GM12878 (cell line): Measurements from ENCODE around the gene CAMK4. TPM values are rescaled to one million over a fixed set of nuclear protein-coding genes. Genes with fewer than 3 reads are reported as not detected.

Experiments used
- ATAC-seq: fragments of 200-7000 bp; cut with Tn5 transposase; 3 replicates; pipeline ENCODE4 v1.9.1; 2020; ENCODE audit warnings: mild to moderate bottlenecking, moderate library complexity
- BruUV-seq: library from RNA; stranded (reverse); fragments of 400-500 nt; replicated peaks from 2 replicates; lab custom pipeline; 2021; lab: Mats Ljungman, UMichigan
- CTCF ChIA-PET: fragments of 300-600 bp; sonication (Branson Sonifier 250); formaldehyde crosslinking; extraction: SDS; loops from one replicate; lab custom pipeline; 2021; ENCODE audit warnings: inconsistent platforms; lab: Yijun Ruan, JAX
- POLR2A ChIA-PET: fragments of 350-600 bp; formaldehyde crosslinking; extraction: SDS; loops from one replicate; lab custom pipeline; 2021; ENCODE audit warnings: inconsistent platforms; lab: Charles Lee
- RAD21 ChIA-PET: fragments of 300-600 bp; sonication (Branson Sonifier 250); formaldehyde crosslinking; loops from one replicate; lab custom pipeline; 2023; ENCODE audit warnings: antibody characterized with exemption; ENCODE audit not compliant: unreplicated experiment; lab: Charles Lee
- SMC1A ChIA-PET: fragments of 300-600 bp; sonication (Branson Sonifier 250); formaldehyde crosslinking; loops from one replicate; lab custom pipeline; 2023; ENCODE audit not compliant: unreplicated experiment, uncharacterized antibody; lab: Charles Lee
- DNase-seq: peaks from one replicate; pipeline ENCODE4 v3.0.0-alpha.2; 2011; ENCODE audit warnings: low read depth, low spot score
- FAIRE-seq: peaks from 3 replicates; lab custom pipeline; 2011; peaks lifted over from hg19 to GRCh38; lab: Jason Lieb, UNC
- H2AFZ ChIP-seq: 2 replicates; pipeline ENCODE4 v1.6.0; 2011; ENCODE audit warnings: low read depth, low read length, control low read depth; ENCODE audit not compliant: control insufficient read depth
- H3K27ac ChIP-seq: 2 replicates; pipeline ENCODE4 v1.5.1; 2011; ENCODE audit warnings: control low read depth; ENCODE audit not compliant: control insufficient read depth, insufficient read depth
- H3K27me3 ChIP-seq, 2 experiments: replicated peaks in 1 of 2; 2 replicates each; pipeline versions ENCODE4 v1.6.0 to v1.6.1; 2011; ENCODE audit warnings: low read length in 1 of 2; ENCODE audit not compliant: control insufficient read depth in 2 of 2, insufficient read depth in 2 of 2
- H3K36me3 ChIP-seq, 2 experiments: 2 replicates each; pipeline ENCODE4 v1.5.1; 2011; ENCODE audit warnings: low read length in 1 of 2; ENCODE audit not compliant: control insufficient read depth in 2 of 2, insufficient read depth in 2 of 2
- H3K4me1 ChIP-seq: 2 replicates; pipeline ENCODE4 v1.6.1; 2011; ENCODE audit warnings: mild to moderate bottlenecking, low read length, moderate library complexity, mixed read lengths; ENCODE audit not compliant: control insufficient read depth, insufficient read depth
- H3K4me2 ChIP-seq: 2 replicates; pipeline ENCODE4 v1.6.0; 2011; ENCODE audit warnings: control low read depth; ENCODE audit not compliant: control insufficient read depth, insufficient read depth
- H3K4me3 ChIP-seq: fragments of 200-600 bp; sonication (generic); 2 replicates; pipeline ENCODE4 v1.5.1; 2016
- H3K79me2 ChIP-seq: 2 replicates; pipeline ENCODE4 v1.6.0; 2011; ENCODE audit warnings: low read length; ENCODE audit not compliant: control insufficient read depth, insufficient read depth
- H3K9ac ChIP-seq: 2 replicates; pipeline ENCODE4 v1.8.0; 2011; ENCODE audit warnings: low read length, control low read depth, mixed read lengths; ENCODE audit not compliant: control insufficient read depth, insufficient read depth
- H3K9me3 ChIP-seq: replicated peaks from 3 replicates; pipeline ENCODE4 v1.5.1; 2011; ENCODE audit warnings: mild to moderate bottlenecking, low read length; ENCODE audit not compliant: control insufficient read depth, insufficient read depth
- H4K20me1 ChIP-seq: 2 replicates; pipeline ENCODE4 v1.6.0; 2011; ENCODE audit not compliant: control insufficient read depth, insufficient read depth
- BRCA1 ChIP-seq: IDR thresholded peaks from 2 replicates; pipeline ENCODE4 v1.6.1; 2011; ENCODE audit warnings: low read depth, low read length, improper control_type of control experiment
- CREM ChIP-seq: IDR thresholded peaks from 2 replicates; pipeline ENCODE4 v1.6.1; 2014; ENCODE audit warnings: antibody characterized with exemption, low read depth
- E2F4 ChIP-seq: IDR thresholded peaks from 2 replicates; pipeline ENCODE4 v1.6.1; 2012; ENCODE audit warnings: low read depth, low read length, improper control_type of control experiment
- E4F1 ChIP-seq: fragments of 450-650 bp; IDR thresholded peaks from 2 replicates; pipeline ENCODE4 v1.6.1; 2018; ENCODE audit warnings: borderline replicate concordance, mild to moderate bottlenecking; ENCODE audit not compliant: partially characterized antibody
- ETV6 ChIP-seq, 2 experiments: fragments of 450-650 bp in 1 of 2; IDR thresholded peaks in 1 of 2; conservative IDR thresholded peaks in 1 of 2; 2 replicates each; pipeline ENCODE4 v1.6.1; 2014; ENCODE audit warnings: antibody characterized with exemption in 1 of 2, borderline replicate concordance in 1 of 2, low read depth in 1 of 2, mild to moderate bottlenecking in 1 of 2, moderate library complexity in 1 of 2
- EZH2 ChIP-seq: IDR thresholded peaks from 2 replicates; pipeline ENCODE4 v1.6.1; 2012; ENCODE audit warnings: low read depth, mild to moderate bottlenecking, control low read depth, inconsistent platforms, low read length, borderline replicate concordance; ENCODE audit not compliant: control insufficient read depth
- KDM1A ChIP-seq: fragments of 200-600 bp; sonication (generic); IDR thresholded peaks from 2 replicates; pipeline ENCODE4 v1.6.1; 2016; ENCODE audit warnings: borderline replicate concordance
- NFIC ChIP-seq: IDR thresholded peaks from 2 replicates; pipeline ENCODE4 v1.6.1; 2012; ENCODE audit warnings: low read depth, mild to moderate bottlenecking, inconsistent platforms, low read length, moderate library complexity
- NFXL1 ChIP-seq: fragments of 450-650 bp; IDR thresholded peaks from 2 replicates; pipeline ENCODE4 v1.6.1; 2017; ENCODE audit warnings: antibody characterized with exemption, mild to moderate bottlenecking, borderline replicate concordance
- NFYB ChIP-seq: IDR thresholded peaks from 2 replicates; pipeline ENCODE4 v1.6.1; 2011; ENCODE audit warnings: low read depth, mild to moderate bottlenecking, low read length, improper control_type of control experiment, moderate library complexity; ENCODE audit not compliant: insufficient read depth
- NR2F1 ChIP-seq: fragments of 450-650 bp; conservative IDR thresholded peaks from 2 replicates; pipeline ENCODE4 v1.6.1; 2017; ENCODE audit warnings: mild to moderate bottlenecking
- POU2F2 ChIP-seq: IDR thresholded peaks from 3 replicates; pipeline ENCODE4 v1.6.1; 2011; ENCODE audit warnings: low read depth, mild to moderate bottlenecking, low read length, borderline replicate concordance
- RAD51 ChIP-seq: fragments of 450-650 bp; IDR thresholded peaks from 2 replicates; pipeline ENCODE4 v1.6.1; 2016; ENCODE audit warnings: moderate library complexity, mild to moderate bottlenecking, inconsistent platforms
- RCOR1 ChIP-seq: conservative IDR thresholded peaks from 2 replicates; pipeline ENCODE4 v1.6.1; 2012; ENCODE audit warnings: low read depth, low read length, improper control_type of control experiment
- REST ChIP-seq: IDR thresholded peaks from 2 replicates; pipeline ENCODE4 v1.6.1; 2012; ENCODE audit warnings: mild to moderate bottlenecking, low read depth, low read length
- USF1 ChIP-seq: IDR thresholded peaks from 2 replicates; pipeline ENCODE4 v1.6.1; 2011; ENCODE audit warnings: borderline replicate concordance, low read depth, mild to moderate bottlenecking, moderate library complexity, mixed read lengths, low read length; ENCODE audit not compliant: insufficient read depth; ENCODE audit errors: extremely low read length
- WGBS: methylation state at CpG from one replicate; pipeline ENCODE4 v1.1.6; 2016; ENCODE audit warnings: low lambda C conversion rate; ENCODE audit not compliant: insufficient replicate concordance, insufficient coverage; ENCODE audit errors: missing lambda C conversion rate; 5-methylcytosine and 5-hydroxymethylcytosine counted together
- in situ Hi-C: fragments of 300-500 bp; cut with MboI; formaldehyde crosslinking; loops from 9 replicates; pipeline ENCODE4 v1.14.3; 2018; ENCODE audit warnings: mixed read lengths
- intact Hi-C: fragments of 100-400 bp; cut with micrococcal nuclease; formaldehyde crosslinking; loops from one replicate; pipeline ENCODE4 v1.14.2; 2022; ENCODE audit not compliant: unreplicated experiment
- polyA plus RNA-seq, 11 experiments: library from polyadenylated mRNA; depleted of rRNA in 4 of 11; unstranded in 6 of 11; stranded (reverse) in 5 of 11; fragments of >200 nt; fragmentation: Nextera tagmentation in 4 of 11; fragmentation: Illumina TruSeq in 1 of 11; extraction: Ambion mirVana in 4 of 11; extraction: Trizol in 1 of 11; gene quantifications; 1 replicate in 1 of 11; 2 replicates in 10 of 11; pipeline versions ENCODE4 v1.2.1 to v1.2.3, GENCODE V29; 2011 to 2016; ENCODE audit warnings: inconsistent platforms in 2 of 11, missing spikeins in 2 of 11, low read depth in 1 of 11
- total RNA-seq, 4 experiments: library from RNA; depleted of rRNA in 3 of 4; stranded (reverse); fragments of >200 nt in 3 of 4; fragmentation: Illumina TruSeq in 1 of 4; extraction: Trizol in 1 of 4; gene quantifications; 2 replicates each; pipeline versions ENCODE4 v1.2.1 to v1.2.3, GENCODE V29; 2013 to 2021

Gene CAMK4
- total and polyA plus RNA-seq, 10 of the 15 experiments (the other 5 are each of a cell fraction or from before 2014, with no cell fraction given): 13.3 to 51.9 (median 35.3) TPM

GRCh38 chr5:111301264-111301663 is 77.1 kb downstream of the CAMK4 start:
- peaks cover 21% of the 10 kb centered on the region for H3K9me3 ChIP-seq
- no peak for ATAC-seq
- DNase-seq: no peak
- no peak for FAIRE-seq
- ChIA-PET SMC1A (no interaction called here), CTCF (no interaction called here), RAD21 (no interaction called here), POLR2A (no interaction called here)
- H2AFZ ChIP-seq: no peak overlapping the region
- no peaks in the 10 kb centered on the region for H3K4me1 ChIP-seq
- peaks cover 0 to 2% of the 10 kb centered on the region in 2 experiments; a peak in 2 of 4 replicates for H3K36me3 ChIP-seq
- intact Hi-C loops: no loop called here
- no peaks in the 10 kb centered on the region for H4K20me1 ChIP-seq
- no TSS peak for BruUV-seq
- no peak overlapping the region for H3K4me3 ChIP-seq
- no peak overlapping the region for H3K4me2 ChIP-seq
- H3K79me2 ChIP-seq: peaks cover 5% of the 10 kb centered on the region
- no peak overlapping the region for H3K9ac ChIP-seq
- no peaks in the 10 kb centered on the region for H3K27me3 ChIP-seq
- WGBS: 60% methylated on average over 1 of the region's 1 CpG
- H3K27ac ChIP-seq: no peak overlapping the region
- in situ Hi-C loops: no loop called here
- TF ChIP-seq RAD51 (no peak), E2F4 (no peak), REST (no peak), NR2F1 (no peak), ETV6 (conservative IDR thresholded peaks at IDR 0.05 in 1 of 2, IDR thresholded peaks at IDR 0.05 in 1 of 2; ENCODE audit: borderline replicate concordance in 1 of 2, low read depth in 1 of 2) (no peak), USF1 (no peak), E4F1 (no peak), RCOR1 (no peak), NFIC (no peak), NFYB (no peak), POU2F2 (no peak), EZH2 (no peak), BRCA1 (no peak), NFXL1 (no peak), KDM1A (no peak), CREM (no peak)
